Measurements from ENCODE around the gene MICAL1.

DNA sequence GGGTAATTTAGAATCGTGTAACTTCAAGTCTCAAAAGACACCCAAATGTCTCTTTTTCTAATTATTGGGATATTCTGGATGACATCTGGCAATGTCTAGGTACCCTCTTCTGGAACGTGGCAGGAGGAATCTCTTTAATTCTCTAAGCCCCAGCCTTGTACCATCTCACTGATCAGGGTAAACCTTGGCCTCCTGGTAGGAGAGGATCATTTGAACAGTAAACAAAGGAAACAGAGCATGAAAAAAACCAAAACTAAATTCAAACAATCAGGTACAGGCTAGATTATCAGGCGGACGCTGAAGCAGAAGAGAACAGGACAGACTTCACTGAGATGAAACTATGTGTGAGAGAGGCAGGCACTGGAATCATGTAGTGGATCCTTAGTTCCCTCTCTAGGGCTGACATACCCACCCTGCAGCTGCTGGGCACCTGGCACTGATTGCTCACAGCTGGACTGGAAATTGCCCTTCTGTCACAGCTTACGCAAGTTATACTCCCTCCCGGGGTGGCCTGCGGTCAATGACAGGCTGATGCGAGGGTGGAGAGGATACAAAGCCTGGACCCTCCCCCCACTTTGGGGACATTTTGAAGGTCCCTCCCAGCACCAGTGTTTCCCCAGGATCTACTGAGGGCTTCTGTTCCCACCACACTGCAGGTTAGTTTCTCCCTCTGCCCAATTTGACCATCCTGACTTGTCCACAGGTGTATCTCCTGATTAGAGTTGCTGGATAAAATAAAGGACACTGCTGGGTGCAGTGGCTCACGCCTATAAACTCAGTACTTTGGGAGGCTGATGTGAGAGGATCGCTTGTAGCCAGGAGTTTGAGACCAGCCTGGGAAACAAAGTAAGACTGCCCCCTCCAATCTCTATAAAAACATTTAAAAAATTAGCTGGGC, 48.0 kb upstream of the MICAL1 start:
- TF ChIP-seq POLR2A (IDR thresholded peaks at IDR 0.05; ENCODE audit: control extremely low read depth in 1 of 2, low read depth in 2 of 2, low read length in 2 of 2) (no peak), CEBPB (IDR thresholded peaks at IDR 0.05; ENCODE audit: low read depth, low read length) (no peak), SIN3A (conservative IDR thresholded peaks at IDR 0.05 in 1 of 2, IDR thresholded peaks at IDR 0.05 in 1 of 2; ENCODE audit: low read depth in 1 of 2, low read length in 2 of 2) (no peak), TEAD4 (IDR thresholded peaks at IDR 0.05; ENCODE audit: low read depth, low read length) (no peak), POLR2AphosphoS5 (IDR thresholded peaks at IDR 0.05; ENCODE audit: low read depth, low read length) (no peak), RFX5 (IDR thresholded peaks at IDR 0.05; ENCODE audit: borderline replicate concordance, low read depth, low read length) (no peak), TAF1 (IDR thresholded peaks at IDR 0.05; ENCODE audit: low read depth, low read length) (no peak), EP300 (IDR thresholded peaks at IDR 0.05; ENCODE audit: borderline replicate concordance in 1 of 2, low read depth in 2 of 2, low read length in 2 of 2) (no peak), EZH2 (IDR thresholded peaks at IDR 0.05; ENCODE audit: low read depth, low read length, severe bottlenecking) (no peak), SUZ12 (IDR thresholded peaks at IDR 0.05; ENCODE audit: low read length) (no peak)
- TF ChIP-seq, protein P1, sequence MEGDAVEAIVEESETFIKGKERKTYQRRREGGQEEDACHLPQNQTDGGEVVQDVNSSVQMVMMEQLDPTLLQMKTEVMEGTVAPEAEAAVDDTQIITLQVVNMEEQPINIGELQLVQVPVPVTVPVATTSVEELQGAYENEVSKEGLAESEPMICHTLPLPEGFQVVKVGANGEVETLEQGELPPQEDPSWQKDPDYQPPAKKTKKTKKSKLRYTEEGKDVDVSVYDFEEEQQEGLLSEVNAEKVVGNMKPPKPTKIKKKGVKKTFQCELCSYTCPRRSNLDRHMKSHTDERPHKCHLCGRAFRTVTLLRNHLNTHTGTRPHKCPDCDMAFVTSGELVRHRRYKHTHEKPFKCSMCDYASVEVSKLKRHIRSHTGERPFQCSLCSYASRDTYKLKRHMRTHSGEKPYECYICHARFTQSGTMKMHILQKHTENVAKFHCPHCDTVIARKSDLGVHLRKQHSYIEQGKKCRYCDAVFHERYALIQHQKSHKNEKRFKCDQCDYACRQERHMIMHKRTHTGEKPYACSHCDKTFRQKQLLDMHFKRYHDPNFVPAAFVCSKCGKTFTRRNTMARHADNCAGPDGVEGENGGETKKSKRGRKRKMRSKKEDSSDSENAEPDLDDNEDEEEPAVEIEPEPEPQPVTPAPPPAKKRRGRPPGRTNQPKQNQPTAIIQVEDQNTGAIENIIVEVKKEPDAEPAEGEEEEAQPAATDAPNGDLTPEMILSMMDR (IDR thresholded peaks at IDR 0.05; ENCODE audit: control extremely low read depth in 1 of 3, insufficient read depth in 1 of 3, low read depth in 1 of 3, low read length in 3 of 3): no peak
- TF ChIP-seq, protein P2, sequence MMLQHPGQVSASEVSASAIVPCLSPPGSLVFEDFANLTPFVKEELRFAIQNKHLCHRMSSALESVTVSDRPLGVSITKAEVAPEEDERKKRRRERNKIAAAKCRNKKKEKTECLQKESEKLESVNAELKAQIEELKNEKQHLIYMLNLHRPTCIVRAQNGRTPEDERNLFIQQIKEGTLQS (IDR thresholded peaks at IDR 0.05; ENCODE audit: insufficient read depth, low read depth, low read length): no peak
- TF ChIP-seq, protein P3, sequence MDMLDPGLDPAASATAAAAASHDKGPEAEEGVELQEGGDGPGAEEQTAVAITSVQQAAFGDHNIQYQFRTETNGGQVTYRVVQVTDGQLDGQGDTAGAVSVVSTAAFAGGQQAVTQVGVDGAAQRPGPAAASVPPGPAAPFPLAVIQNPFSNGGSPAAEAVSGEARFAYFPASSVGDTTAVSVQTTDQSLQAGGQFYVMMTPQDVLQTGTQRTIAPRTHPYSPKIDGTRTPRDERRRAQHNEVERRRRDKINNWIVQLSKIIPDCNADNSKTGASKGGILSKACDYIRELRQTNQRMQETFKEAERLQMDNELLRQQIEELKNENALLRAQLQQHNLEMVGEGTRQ (IDR thresholded peaks at IDR 0.05; ENCODE audit: low read length): no peak

Data from H1 (cell line).